Upper lobe of right lung (tissue), 1 donor: Measurements from ENCODE around the gene PRKCQ. TPM values are rescaled to one million over a fixed set of nuclear protein-coding genes. Genes with fewer than 3 reads are reported as not detected.

ENCODE experiments used
- ATAC-seq: fragments of 200-7000 bp; cut with Tn5 transposase; one replicate; pipeline ENCODE4 v1.9.1; 2020; ENCODE audit warnings: mild to moderate bottlenecking, moderate library complexity
- DNase-seq: peaks from one replicate; pipeline ENCODE4 v3.0.0-alpha.2; 2020
- H3K27ac ChIP-seq: fragments of 200-600 bp; one replicate; pipeline ENCODE4 v1.8.0; 2022
- H3K27me3 ChIP-seq: fragments of 200-600 bp; one replicate; pipeline ENCODE4 v1.8.0; 2022; ENCODE audit warnings: mild to moderate bottlenecking
- H3K36me3 ChIP-seq: fragments of 200-600 bp; one replicate; pipeline ENCODE4 v1.8.0; 2022
- H3K4me1 ChIP-seq: fragments of 200-600 bp; one replicate; pipeline ENCODE4 v1.8.0; 2022
- H3K4me3 ChIP-seq: fragments of 200-600 bp; one replicate; pipeline ENCODE4 v1.8.0; 2022; ENCODE audit warnings: mild to moderate bottlenecking
- H3K9me3 ChIP-seq: fragments of 200-600 bp; one replicate; pipeline ENCODE4 v1.8.0; 2022
- CTCF ChIP-seq: fragments of 200-600 bp; IDR thresholded peaks from one replicate; pipeline ENCODE4 v1.8.0; 2022; ENCODE audit warnings: antibody characterized with exemption
- intact Hi-C: fragments of 100-400 bp; cut with DNase I; formaldehyde crosslinking; loops from one replicate; pipeline ENCODE4 v1.11.0; 2022
- total RNA-seq: library from RNA; stranded (reverse); fragmentation: NEBNext Ultra II Directional; extraction: Animal tissue kit (Norgen Biotek cat#: 25700); gene quantifications from one replicate; pipeline ENCODE4 v1.2.1, GENCODE V29; 2021
- donor health status: DM: no; HTN: yes; CAD: no; lungs with severe emphysema.

Gene PRKCQ
- total RNA-seq, 1 donor from 2014 or later: 9.8 TPM

- Histone ChIP-seq H3K36me3 (no peaks in the 10 kb centered on the region), H3K27me3 (no peaks in the 10 kb centered on the region), H3K4me1 (no peaks in the 10 kb centered on the region), H3K9me3 (no peaks in the 10 kb centered on the region), H3K27ac (no peak overlapping the region), H3K4me3 (no peak overlapping the region)
- ATAC-seq (no peak), DNase-seq (no peak)
- TF ChIP-seq CTCF: no peak
- intact Hi-C loops: no loop called here
Measured at GRCh38 chr10:6561552-6561951, 18.5 kb downstream of the PRKCQ start.

DNA sequence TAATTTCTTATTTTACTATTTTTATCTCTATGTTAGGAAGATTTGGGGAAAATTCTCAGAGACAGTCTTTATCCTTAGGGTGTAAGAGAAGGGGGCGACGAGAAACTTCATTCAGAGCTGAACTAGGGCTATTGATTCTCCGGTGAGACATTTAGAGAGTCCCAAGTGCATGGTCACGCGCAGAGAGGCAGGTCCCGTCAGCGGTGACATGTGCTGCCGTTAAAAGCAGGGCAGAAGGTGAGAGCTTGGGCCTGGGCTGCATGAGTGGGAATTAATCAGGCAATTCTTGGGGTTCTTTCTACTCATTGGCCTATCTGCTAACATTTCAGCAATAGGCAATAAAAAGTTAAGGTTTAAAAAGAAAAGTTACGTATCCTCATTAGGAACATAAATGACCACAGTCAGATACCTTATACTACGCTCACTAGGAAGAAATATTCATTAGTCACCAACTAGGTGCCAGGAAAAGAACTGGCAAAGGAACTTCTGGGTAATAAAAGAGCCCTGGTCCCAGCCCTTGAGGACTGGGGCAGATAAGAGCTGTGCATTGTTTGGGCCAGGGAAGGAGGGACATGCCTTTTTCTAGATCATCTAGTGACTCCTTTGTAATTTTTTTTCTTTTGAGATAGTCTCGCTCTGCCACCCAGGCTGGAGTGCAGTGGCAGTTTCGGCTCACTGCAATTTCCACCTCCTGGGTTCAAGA is 21.2 kb downstream of the PRKCQ start:
- Histone ChIP-seq H3K27ac (no peak overlapping the region), H3K4me1 (no peaks in the 10 kb centered on the region), H3K4me3 (no peak overlapping the region), H3K36me3 (no peaks in the 10 kb centered on the region), H3K9me3 (no peaks in the 10 kb centered on the region), H3K27me3 (no peaks in the 10 kb centered on the region)
- DNase-seq: no peak
- ATAC-seq: no peak
- intact Hi-C loops: no loop called here
- no peak for TF ChIP-seq CTCF

- no peak for TF ChIP-seq CTCF
- no peaks in the 10 kb centered on the region for H3K4me1 ChIP-seq
- H3K36me3 ChIP-seq: no peaks in the 10 kb centered on the region
- ATAC-seq: no peak
- no peaks in the 10 kb centered on the region for H3K27me3 ChIP-seq
- H3K9me3 ChIP-seq: no peaks in the 10 kb centered on the region
- intact Hi-C loops: no loop called here
- H3K27ac ChIP-seq: no peak overlapping the region
- H3K4me3 ChIP-seq: no peak overlapping the region
- DNase-seq: no peak
Measured at GRCh38 chr10:6558272-6558671, 21.8 kb downstream of the PRKCQ start.

- H3K27me3 ChIP-seq: no peaks in the 10 kb centered on the region
- DNase-seq (no peak), ATAC-seq (no peak)
- no peak overlapping the region for H3K27ac ChIP-seq
- no peaks in the 10 kb centered on the region for H3K4me1 ChIP-seq
- no peak for TF ChIP-seq CTCF
- intact Hi-C loops: no loop called here
- H3K36me3 ChIP-seq: no peaks in the 10 kb centered on the region
- no peaks in the 10 kb centered on the region for H3K9me3 ChIP-seq
- H3K4me3 ChIP-seq: no peak overlapping the region
Measured at GRCh38 chr10:6553937-6554336, 26.1 kb downstream of the PRKCQ start.

- Histone ChIP-seq H3K36me3 (no peaks in the 10 kb centered on the region), H3K27me3 (no peaks in the 10 kb centered on the region), H3K9me3 (no peaks in the 10 kb centered on the region), H3K4me1 (peaks cover 11% of the 10 kb centered on the region), H3K27ac (no peak overlapping the region), H3K4me3 (peak overlapping the region; percentile 21)
- TF ChIP-seq CTCF: no peak
- peak; percentile 28 for ATAC-seq
- no peak for DNase-seq
- intact Hi-C loops: no loop called here
Measured at GRCh38 chr10:6543431-6544005, 36.6 kb downstream of the PRKCQ start.
